ENCODE measurements around the gene ACTN4. TPM values are rescaled to one million over a fixed set of nuclear protein-coding genes. Genes with fewer than 3 reads are reported as not detected.

Gene ACTN4
- total RNA-seq, 1 experiment from 2014 or later, result 3,297 TPM

- peak overlapping the region; percentile 68 for H3K27ac ChIP-seq (ENCODE audit: low read length)
- DNase-seq (ENCODE audit: low read depth, low spot score) (no peak), ATAC-seq (no peak)
- peaks cover 86% of the 10 kb centered on the region for H3K36me3 ChIP-seq (ENCODE audit: control insufficient read depth, insufficient read depth, low read length)
- in situ Hi-C loops (cut with HindIII; ENCODE audit: low pct_unique_long_range_greater_than_20kb, low sequenced_read_pairs) (no loop called here), intact Hi-C loops (cut with micrococcal nuclease; ENCODE audit: unreplicated experiment) (no loop called here)
- ChIA-PET POLR2A (interaction anchor here (0.6 kb wide), 2 partner anchors 144 to 324 kb away, joined by 3 to 5 read pairs; no protein-coding TSS in a partner anchor), CTCF (interaction anchor here (0.9 kb wide), 1 partner anchor 125 kb away, joined by 3 read pairs; no protein-coding TSS in a partner anchor)
- H3K4me1 ChIP-seq (ENCODE audit: control insufficient read depth, insufficient read depth, low read length), result peaks cover 76% of the 10 kb centered on the region
- no peaks in the 10 kb centered on the region for H3K27me3 ChIP-seq (ENCODE audit: control insufficient read depth, insufficient read depth, low read length)
- TF ChIP-seq REST (IDR thresholded peaks at IDR 0.05; ENCODE audit: insufficient read depth in 1 of 2, low read depth in 2 of 2, low read length in 1 of 2) (no peak), POLR2AphosphoS5 (IDR thresholded peaks at IDR 0.05; ENCODE audit: low read depth, low read length) (no peak), CTCF (IDR thresholded peaks at IDR 0.05) (no peak), TCF7L2 (IDR thresholded peaks at IDR 0.05; ENCODE audit: low read depth, low read length) (no peak), SIN3A (IDR thresholded peaks at IDR 0.05; ENCODE audit: borderline replicate concordance, insufficient read depth, low read depth, low read length) (no peak)
- H3K4me3 ChIP-seq (ENCODE audit: low read depth in 2 of 2, low read length in 2 of 2), result no peak overlapping the region
- H3K9me3 ChIP-seq (ENCODE audit: control insufficient read depth, insufficient read depth, low read depth, low read length), result no peaks in the 10 kb centered on the region
- BruUV-seq (replicated peaks), result no TSS peak
These were observed 66.4 kb downstream of the ACTN4 start for GRCh38 chr19:38713865-38714264.

- ChIA-PET CTCF (no interaction called here), POLR2A (interaction anchor here (0.5 to 1.1 kb wide), 5 partner anchors 18 to 323 kb away, joined by 3 to 10 read pairs (median 5); no protein-coding TSS in a partner anchor)
- ATAC-seq, result no peak
- no peak for DNase-seq (ENCODE audit: low read depth, low spot score)
- TF ChIP-seq POLR2AphosphoS5 (IDR thresholded peaks at IDR 0.05; ENCODE audit: low read depth, low read length) (no peak), SIN3A (IDR thresholded peaks at IDR 0.05; ENCODE audit: borderline replicate concordance, insufficient read depth, low read depth, low read length) (no peak), REST (IDR thresholded peaks at IDR 0.05; ENCODE audit: insufficient read depth in 1 of 2, low read depth in 2 of 2, low read length in 1 of 2) (no peak), CTCF (IDR thresholded peaks at IDR 0.05) (no peak), TCF7L2 (IDR thresholded peaks at IDR 0.05; ENCODE audit: low read depth, low read length) (no peak)
- Histone ChIP-seq H3K27ac (ENCODE audit: low read length) (peak overlapping the region; percentile 68), H3K4me3 (ENCODE audit: low read depth in 2 of 2, low read length in 2 of 2) (no peak overlapping the region), H3K27me3 (ENCODE audit: control insufficient read depth, insufficient read depth, low read length) (no peaks in the 10 kb centered on the region), H3K36me3 (ENCODE audit: control insufficient read depth, insufficient read depth, low read length) (peaks cover 85% of the 10 kb centered on the region), H3K4me1 (ENCODE audit: control insufficient read depth, insufficient read depth, low read length) (peaks cover 76% of the 10 kb centered on the region), H3K9me3 (ENCODE audit: control insufficient read depth, insufficient read depth, low read depth, low read length) (no peaks in the 10 kb centered on the region)
- intact Hi-C loops (cut with micrococcal nuclease; ENCODE audit: unreplicated experiment), result no loop called here
- no TSS peak for BruUV-seq (replicated peaks)
- in situ Hi-C loops (cut with HindIII; ENCODE audit: low pct_unique_long_range_greater_than_20kb, low sequenced_read_pairs), result no loop called here
These were observed 66.9 kb downstream of the ACTN4 start for GRCh38 chr19:38714354-38714778.

Data from Panc1 (cell line).